GM23338 (cell line): ENCODE results near the gene RNF40. TPM values are rescaled to one million over a fixed set of nuclear protein-coding genes. Genes with fewer than 3 reads are reported as not detected.
A peak's percentile ranks its signal among the peaks of the same experiment; 100 is the strongest.

ENCODE experiments used
- ATAC-seq: fragments of 200-7000 bp; cut with Tn5 transposase; 3 replicates; pipeline ENCODE4 v1.9.1; 2020
- DNase-seq: peaks from one replicate; pipeline ENCODE4 v3.0.0-alpha.2; 2015; ENCODE audit warnings: low spot score
- H2AFZ ChIP-seq: fragments of 200-600 bp; sonication (generic); 2 replicates; pipeline ENCODE4 v1.8.0; 2016; ENCODE audit warnings: antibody characterized with exemption, mild to moderate bottlenecking, moderate library complexity
- H3F3A ChIP-seq: fragments of 200-600 bp; sonication (generic); replicated peaks from 2 replicates; pipeline ENCODE4 v1.8.0; 2017; ENCODE audit warnings: antibody characterized with exemption, mixed run types, low read depth
- H3K27ac ChIP-seq: fragments of 200-600 bp; sonication (generic); 2 replicates; pipeline ENCODE4 v1.6.1; 2016; ENCODE audit warnings: low read depth
- H3K27me3 ChIP-seq: fragments of 200-600 bp; sonication (generic); 2 replicates; pipeline ENCODE4 v1.8.0; 2016; ENCODE audit warnings: mild to moderate bottlenecking, mixed run types, moderate library complexity; ENCODE audit not compliant: insufficient read depth
- H3K36me3 ChIP-seq: fragments of 200-600 bp; sonication (generic); 2 replicates; pipeline ENCODE4 v1.8.0; 2016; ENCODE audit warnings: mild to moderate bottlenecking; ENCODE audit not compliant: insufficient read depth
- H3K4me1 ChIP-seq: fragments of 200-600 bp; sonication (generic); 2 replicates; pipeline ENCODE4 v1.8.0; 2016; ENCODE audit warnings: mild to moderate bottlenecking, moderate library complexity; ENCODE audit not compliant: insufficient read depth
- H3K4me2 ChIP-seq: fragments of 200-600 bp; sonication (generic); 2 replicates; pipeline ENCODE4 v1.7.1; 2017; ENCODE audit warnings: mixed run types
- H3K4me3 ChIP-seq: fragments of 200-600 bp; sonication (generic); 2 replicates; pipeline ENCODE4 v1.6.1; 2016; ENCODE audit warnings: mixed run types
- H3K79me2 ChIP-seq: fragments of 200-600 bp; sonication (generic); replicated peaks from 2 replicates; pipeline ENCODE4 v1.8.0; 2017; ENCODE audit warnings: mild to moderate bottlenecking; ENCODE audit not compliant: insufficient read depth
- H3K9me2 ChIP-seq: fragments of 200-600 bp; sonication (generic); 2 replicates; pipeline ENCODE4 v1.8.0; 2017; ENCODE audit not compliant: insufficient read depth
- H4K20me1 ChIP-seq: fragments of 200-600 bp; sonication (generic); replicated peaks from 2 replicates; pipeline ENCODE4 v1.8.0; 2017; ENCODE audit warnings: mild to moderate bottlenecking; ENCODE audit not compliant: insufficient read depth
- H3K27ac Mint-ChIP-seq: 2 replicates; pipeline ENCODE4 v1.8.0; 2020; ENCODE audit warnings: inconsistent platforms, mild to moderate bottlenecking, moderate library complexity, mixed read lengths
- H3K27me3 Mint-ChIP-seq: 3 replicates; pipeline ENCODE4 v1.8.0; 2022; ENCODE audit warnings: low read depth, mild to moderate bottlenecking, moderate library complexity, mixed read lengths, inconsistent platforms; ENCODE audit not compliant: insufficient read depth, poor library complexity
- H3K36me3 Mint-ChIP-seq: 3 replicates; pipeline ENCODE4 v1.8.0; 2021; ENCODE audit warnings: low read depth, mild to moderate bottlenecking, inconsistent platforms, moderate library complexity, mixed read lengths
- H3K4me1 Mint-ChIP-seq: 3 replicates; pipeline ENCODE4 v1.8.0; 2020; ENCODE audit warnings: mild to moderate bottlenecking, inconsistent platforms, mixed read lengths
- H3K4me3 Mint-ChIP-seq: 3 replicates; pipeline ENCODE4 v1.8.0; 2021; ENCODE audit warnings: moderate library complexity, mild to moderate bottlenecking, inconsistent platforms, mixed read lengths
- H3K9me3 Mint-ChIP-seq: 3 replicates; pipeline ENCODE4 v1.8.0; 2020; ENCODE audit warnings: moderate library complexity, mild to moderate bottlenecking, inconsistent platforms, mixed read lengths
- CREB1 ChIP-seq: fragments of 250-450 bp; sonication (Bioruptor Pico); IDR thresholded peaks from 2 replicates; pipeline ENCODE4 v1.5.0; 2020; ENCODE audit warnings: low read depth, mild to moderate bottlenecking, moderate library complexity
- CTCF ChIP-seq, 2 experiments: fragments of 200-600 bp in 1 of 2; sonication (generic) in 1 of 2; conservative IDR thresholded peaks; 2 replicates each; pipeline versions ENCODE4 v1.5.1 to v1.6.1; 2016 to 2017; ENCODE audit warnings: antibody characterized with exemption in 2 of 2, low read depth in 2 of 2, mild to moderate bottlenecking in 2 of 2, moderate library complexity in 1 of 2
- ETS1 ChIP-seq: IDR thresholded peaks from 2 replicates; pipeline ENCODE4 v1.6.1; 2016; ENCODE audit warnings: antibody characterized with exemption
- EZH2 ChIP-seq: fragments of 200-600 bp; sonication (generic); IDR thresholded peaks from one replicate; pipeline ENCODE4 v1.8.0; 2017; ENCODE audit warnings: antibody characterized with exemption, mild to moderate bottlenecking, low read depth; ENCODE audit not compliant: unreplicated experiment
- EZH2phosphoT487 ChIP-seq: fragments of 200-600 bp; sonication (generic); IDR thresholded peaks from one replicate; pipeline ENCODE4 v1.8.1; 2018; ENCODE audit warnings: antibody characterized with exemption; ENCODE audit not compliant: unreplicated experiment
- JUNB ChIP-seq: IDR thresholded peaks from one replicate; pipeline ENCODE4 v1.6.1; 2016; ENCODE audit warnings: antibody characterized with exemption; ENCODE audit not compliant: unreplicated experiment
- NANOG ChIP-seq: IDR thresholded peaks from 2 replicates; pipeline ENCODE4 v1.6.1; 2016; ENCODE audit warnings: antibody characterized with exemption, borderline replicate concordance
- POLR2AphosphoS5 ChIP-seq: IDR thresholded peaks from 2 replicates; pipeline ENCODE4 v1.6.1; 2016; ENCODE audit warnings: antibody characterized with exemption, low read depth
- REST ChIP-seq: IDR thresholded peaks from one replicate; pipeline ENCODE4 v1.6.1; 2018; ENCODE audit warnings: antibody characterized with exemption; ENCODE audit not compliant: unreplicated experiment
- STAT1 ChIP-seq: IDR thresholded peaks from one replicate; pipeline ENCODE4 v1.6.1; 2016; ENCODE audit warnings: antibody characterized with exemption; ENCODE audit not compliant: unreplicated experiment
- ZNF114 ChIP-seq: fragments of 250-450 bp; sonication (Bioruptor Pico); IDR thresholded peaks from 2 replicates; pipeline ENCODE4 v1.5.0; 2020; ENCODE audit warnings: mild to moderate bottlenecking, moderate library complexity
- ZNF331 ChIP-seq: fragments of 250-450 bp; sonication (Bioruptor Pico); IDR thresholded peaks from 2 replicates; pipeline ENCODE4 v1.5.0; 2020; ENCODE audit warnings: low read depth, mild to moderate bottlenecking, moderate library complexity
- ZNF462 ChIP-seq: fragments of 250-450 bp; sonication (Bioruptor Pico); IDR thresholded peaks from 2 replicates; pipeline ENCODE4 v1.5.0; 2020; ENCODE audit warnings: mild to moderate bottlenecking, moderate library complexity
- polyA plus RNA-seq: library from polyadenylated mRNA; unstranded; fragments of >200 nt; fragmentation: Nextera tagmentation; extraction: Ambion mirVana; gene quantifications from 2 replicates; pipeline ENCODE4 v1.2.1, GENCODE V29; 2016
- total RNA-seq: library from RNA; depleted of rRNA; stranded (reverse); fragments of >200 nt; shearing (Covaris generic); gene quantifications from 2 replicates; pipeline ENCODE4 v1.2.3, GENCODE V29; 2014

RNF40 gene
- total and polyA plus RNA-seq, 2 experiments from 2014 or later = 36.0 to 78.5 TPM

- no peaks in the 10 kb centered on the region; the same call in 2 of the 3 replicates for H3K9me3 Mint-ChIP-seq
- Histone ChIP-seq H3K4me3 (peak overlapping the region; percentile 79), H3K4me2 (peak overlapping the region; percentile 88), H3K27me3 (no peaks in the 10 kb centered on the region), H3K4me1 (peaks cover 6% of the 10 kb centered on the region; the same call in 1 of the 2 replicates), H3F3A (0 out of 2 replicates have a peak, but pooled peaks cover 7% of the 10 kb centered on the region), H2AFZ (peak overlapping the region; percentile 67), H3K79me2 (peaks cover 24% of the 10 kb centered on the region), H3K9me2 (no peaks in the 10 kb centered on the region), H3K36me3 (peaks cover 28% of the 10 kb centered on the region), H4K20me1 (peaks cover 20% of the 10 kb centered on the region), H3K27ac (no peak overlapping the region)
- DNase-seq = peak; percentile 80
- peaks cover 27% of the 10 kb centered on the region for H3K27me3 Mint-ChIP-seq
- H3K4me1 Mint-ChIP-seq = peaks cover 16% of the 10 kb centered on the region
- H3K27ac Mint-ChIP-seq = peak overlapping the region; percentile 90
- peaks cover 45% of the 10 kb centered on the region for H3K36me3 Mint-ChIP-seq
- TF ChIP-seq STAT1 (no peak), NANOG (no peak), CTCF (conservative IDR thresholded peaks at IDR 0.05; ENCODE audit: low read depth in 2 of 2) (no peak), JUNB (no peak), EZH2phosphoT487 (no peak), REST (no peak), ETS1 (no peak), CREB1 (CRISPR knock-in tag) (no peak), ZNF114 (no peak), ZNF462 (CRISPR knock-in tag) (no peak), ZNF331 (no peak), EZH2 (no peak), POLR2AphosphoS5 (no peak; the same call in 1 of the 2 replicates)
- peak; percentile 48 for ATAC-seq
- peak overlapping the region; percentile 95 for H3K4me3 Mint-ChIP-seq
These were observed 645 bp upstream of the RNF40 start for GRCh38 chr16:30761427-30761927.
